A673 (cell line): ENCODE data around the gene SVBP.
"Not testable (repeated sequence)": the region's sequence is repeated elsewhere in the genome, so short reads cannot be mapped to it uniquely, and the experiment has no call there.

Source experiments
- EZH2 ChIP-seq: fragments of 200-600 bp; sonication (generic); IDR thresholded peaks from 2 replicates; pipeline ENCODE4 v1.6.1; 2017; ENCODE audit warnings: borderline replicate concordance, low read depth, mild to moderate bottlenecking, mixed read lengths, antibody characterized with exemption, low read length; ENCODE audit not compliant: poor library complexity, severe bottlenecking
- TF ChIP-seq, protein P1 (sequence below): fragments of 300-800, 200-600 bp; sonication (generic); conservative IDR thresholded peaks from 2 replicates; pipeline ENCODE4 v1.5.1; 2017; ENCODE audit warnings: low read depth, mild to moderate bottlenecking, antibody characterized with exemption, low read length, moderate library complexity, mixed read lengths

DNA sequence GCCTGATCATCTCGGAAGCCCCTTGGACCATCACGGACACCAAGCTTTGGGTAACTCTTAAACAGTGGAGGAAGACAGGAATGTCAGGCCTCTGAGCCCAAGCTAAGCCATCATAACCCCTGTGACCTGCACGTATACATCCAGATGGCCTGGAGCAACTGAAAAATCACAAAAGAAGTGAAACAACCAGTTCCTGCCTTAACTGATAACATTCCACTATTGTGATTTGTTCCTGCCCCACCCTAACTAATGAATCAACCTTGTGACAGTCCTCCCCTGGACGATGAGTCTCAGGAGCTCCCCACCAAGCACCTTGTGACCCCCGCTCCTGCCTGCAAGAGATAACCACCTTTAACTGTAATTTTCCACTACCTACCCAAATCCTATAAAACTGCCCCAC, 42.2 kb upstream of the SVBP start:
- TF ChIP-seq, protein P1, sequence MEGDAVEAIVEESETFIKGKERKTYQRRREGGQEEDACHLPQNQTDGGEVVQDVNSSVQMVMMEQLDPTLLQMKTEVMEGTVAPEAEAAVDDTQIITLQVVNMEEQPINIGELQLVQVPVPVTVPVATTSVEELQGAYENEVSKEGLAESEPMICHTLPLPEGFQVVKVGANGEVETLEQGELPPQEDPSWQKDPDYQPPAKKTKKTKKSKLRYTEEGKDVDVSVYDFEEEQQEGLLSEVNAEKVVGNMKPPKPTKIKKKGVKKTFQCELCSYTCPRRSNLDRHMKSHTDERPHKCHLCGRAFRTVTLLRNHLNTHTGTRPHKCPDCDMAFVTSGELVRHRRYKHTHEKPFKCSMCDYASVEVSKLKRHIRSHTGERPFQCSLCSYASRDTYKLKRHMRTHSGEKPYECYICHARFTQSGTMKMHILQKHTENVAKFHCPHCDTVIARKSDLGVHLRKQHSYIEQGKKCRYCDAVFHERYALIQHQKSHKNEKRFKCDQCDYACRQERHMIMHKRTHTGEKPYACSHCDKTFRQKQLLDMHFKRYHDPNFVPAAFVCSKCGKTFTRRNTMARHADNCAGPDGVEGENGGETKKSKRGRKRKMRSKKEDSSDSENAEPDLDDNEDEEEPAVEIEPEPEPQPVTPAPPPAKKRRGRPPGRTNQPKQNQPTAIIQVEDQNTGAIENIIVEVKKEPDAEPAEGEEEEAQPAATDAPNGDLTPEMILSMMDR, result not testable (repeated sequence)
- not testable (repeated sequence) for TF ChIP-seq EZH2
